ENCODE results near the gene THADA. TPM values are rescaled to one million over a fixed set of nuclear protein-coding genes. Genes with fewer than 3 reads are reported as not detected.

Gene THADA
- total RNA-seq, 2 donors from 2014 or later: 14.5 to 16.1 TPM

- Histone ChIP-seq H3K9me3 (no peaks in the 10 kb centered on the region), H3K27me3 (no peaks in the 10 kb centered on the region), H3K4me1 (peaks cover 0 to 27% of the 10 kb centered on the region in 2 donors), H3K4me3 (no peak overlapping the region), H3K27ac (no peak overlapping the region), H3K36me3 (no peaks in the 10 kb centered on the region)
- no peak for TF ChIP-seq CTCF (IDR thresholded peaks at IDR 0.05)
- no peak for DNase-seq (ENCODE audit: low spot score)
Observed at GRCh38 chr2:43402452-43402937, 193.3 kb downstream of the THADA start.

GRCh38 chr2:43402002-43402401 lies 193.8 kb downstream of the THADA start:
- no peaks in the 10 kb centered on the region for H3K27me3 ChIP-seq
- H3K9me3 ChIP-seq: no peaks in the 10 kb centered on the region
- DNase-seq (ENCODE audit: low spot score): no peak
- TF ChIP-seq CTCF (IDR thresholded peaks at IDR 0.05): no peak
- no peak overlapping the region for H3K4me3 ChIP-seq
- no peaks in the 10 kb centered on the region for H3K36me3 ChIP-seq
- H3K27ac ChIP-seq: no peak overlapping the region
- H3K4me1 ChIP-seq: peaks cover 0 to 27% of the 10 kb centered on the region in 2 donors

- DNase-seq (ENCODE audit: low spot score): no peak
- Histone ChIP-seq H3K4me1 (peaks cover 0 to 16% of the 10 kb centered on the region in 2 donors), H3K27ac (peak overlapping the region; percentile 32 to 41), H3K36me3 (no peaks in the 10 kb centered on the region), H3K9me3 (no peaks in the 10 kb centered on the region), H3K27me3 (no peaks in the 10 kb centered on the region), H3K4me3 (no peak overlapping the region)
- TF ChIP-seq CTCF (IDR thresholded peaks at IDR 0.05): peak in 1 of 2 donors; percentile 30
Observed at GRCh38 chr2:43400508-43400907, 195.3 kb downstream of the THADA start.

- Histone ChIP-seq H3K27ac (peak overlapping the region; percentile 32 to 41), H3K36me3 (no peaks in the 10 kb centered on the region), H3K27me3 (no peaks in the 10 kb centered on the region), H3K4me1 (peaks cover 0 to 16% of the 10 kb centered on the region in 2 donors), H3K9me3 (no peaks in the 10 kb centered on the region), H3K4me3 (no peak overlapping the region)
- no peak for DNase-seq (ENCODE audit: low spot score)
- no peak for TF ChIP-seq CTCF (IDR thresholded peaks at IDR 0.05)
Observed at GRCh38 chr2:43399515-43400264, 196.1 kb downstream of the THADA start.

GRCh38 chr2:43399098-43399497 lies 196.7 kb downstream of the THADA start:
- H3K36me3 ChIP-seq: no peaks in the 10 kb centered on the region
- no peaks in the 10 kb centered on the region for H3K27me3 ChIP-seq
- no peak overlapping the region for H3K4me3 ChIP-seq
- no peaks in the 10 kb centered on the region for H3K9me3 ChIP-seq
- peak overlapping the region in 1 of 2 donors; percentile 32 for H3K27ac ChIP-seq
- no peak for DNase-seq (ENCODE audit: low spot score)
- TF ChIP-seq CTCF (IDR thresholded peaks at IDR 0.05): no peak
- H3K4me1 ChIP-seq: peaks cover 0 to 16% of the 10 kb centered on the region in 2 donors

All from right atrium auricular region (tissue), 2 donors.